GM18907 (cell line): ENCODE measurements around the gene ENGASE.
A peak's percentile ranks its signal among the peaks of the same experiment; 100 is the strongest.
"Not testable (repeated sequence)": the region's sequence is repeated elsewhere in the genome, so short reads cannot be mapped to it uniquely, and the experiment has no call there.

ENCODE experiments used
- ATAC-seq: cut with Tn5 transposase; IDR thresholded peaks from one replicate; pipeline ENCODE4 v1.9.1; 2021; ENCODE audit warnings: mild to moderate bottlenecking, moderate library complexity; ENCODE audit not compliant: unreplicated experiment

ENGASE gene, protein sequence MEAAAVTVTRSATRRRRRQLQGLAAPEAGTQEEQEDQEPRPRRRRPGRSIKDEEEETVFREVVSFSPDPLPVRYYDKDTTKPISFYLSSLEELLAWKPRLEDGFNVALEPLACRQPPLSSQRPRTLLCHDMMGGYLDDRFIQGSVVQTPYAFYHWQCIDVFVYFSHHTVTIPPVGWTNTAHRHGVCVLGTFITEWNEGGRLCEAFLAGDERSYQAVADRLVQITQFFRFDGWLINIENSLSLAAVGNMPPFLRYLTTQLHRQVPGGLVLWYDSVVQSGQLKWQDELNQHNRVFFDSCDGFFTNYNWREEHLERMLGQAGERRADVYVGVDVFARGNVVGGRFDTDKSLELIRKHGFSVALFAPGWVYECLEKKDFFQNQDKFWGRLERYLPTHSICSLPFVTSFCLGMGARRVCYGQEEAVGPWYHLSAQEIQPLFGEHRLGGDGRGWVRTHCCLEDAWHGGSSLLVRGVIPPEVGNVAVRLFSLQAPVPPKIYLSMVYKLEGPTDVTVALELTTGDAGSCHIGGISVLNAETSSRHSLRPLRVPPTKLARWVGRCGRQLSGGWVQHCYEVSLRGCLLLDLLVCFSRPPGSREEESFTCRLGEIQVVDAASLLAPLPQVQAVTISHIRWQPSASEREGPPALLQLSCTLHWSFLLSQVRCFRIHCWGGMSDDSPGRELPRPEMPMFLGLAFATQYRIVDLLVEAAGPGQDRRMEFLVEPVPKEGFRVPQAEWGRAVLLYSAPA

DNA sequence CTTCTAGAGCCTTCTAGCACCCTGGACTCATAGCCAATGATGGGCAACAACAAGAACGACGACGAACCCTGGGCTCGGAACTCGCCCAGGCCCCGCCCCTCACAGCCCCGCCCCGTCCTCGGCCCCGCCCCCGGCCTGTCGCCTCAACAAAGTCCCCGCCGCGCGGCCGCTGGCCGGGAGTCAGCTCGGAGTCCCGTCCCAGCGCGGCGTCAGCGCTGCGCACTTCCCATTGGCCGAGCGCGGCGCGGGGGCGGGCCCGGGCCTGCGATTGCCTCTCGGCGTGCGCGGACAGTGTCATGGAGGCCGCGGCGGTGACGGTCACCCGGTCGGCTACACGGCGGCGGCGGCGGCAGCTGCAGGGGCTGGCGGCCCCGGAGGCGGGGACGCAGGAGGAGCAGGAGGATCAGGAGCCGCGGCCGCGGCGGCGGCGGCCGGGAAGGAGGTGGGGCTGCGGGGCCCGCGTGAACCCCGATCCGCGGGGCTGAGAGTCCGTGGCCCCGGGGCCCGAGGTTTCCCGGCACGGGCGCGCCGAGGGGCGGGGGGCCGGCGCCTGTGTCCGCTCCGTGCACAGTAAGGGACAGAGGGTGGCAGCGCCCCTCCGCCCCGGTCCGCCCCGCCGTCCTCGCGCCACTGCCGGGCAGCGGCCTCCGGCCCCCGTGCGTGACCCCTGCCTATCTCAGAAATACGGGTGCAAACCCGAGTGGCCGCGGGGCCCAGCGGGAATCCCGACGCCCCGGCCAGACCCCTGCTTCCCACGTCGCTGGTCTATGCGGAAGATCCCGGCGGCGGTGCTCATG is at the start of gene ENGASE:
ENGASE (plus strand) TSS at position 176 of the 797 bp plus-strand sequence; CDS start at position 297, 121 bp downstream.
- ATAC-seq = peak; percentile 89

DNA sequence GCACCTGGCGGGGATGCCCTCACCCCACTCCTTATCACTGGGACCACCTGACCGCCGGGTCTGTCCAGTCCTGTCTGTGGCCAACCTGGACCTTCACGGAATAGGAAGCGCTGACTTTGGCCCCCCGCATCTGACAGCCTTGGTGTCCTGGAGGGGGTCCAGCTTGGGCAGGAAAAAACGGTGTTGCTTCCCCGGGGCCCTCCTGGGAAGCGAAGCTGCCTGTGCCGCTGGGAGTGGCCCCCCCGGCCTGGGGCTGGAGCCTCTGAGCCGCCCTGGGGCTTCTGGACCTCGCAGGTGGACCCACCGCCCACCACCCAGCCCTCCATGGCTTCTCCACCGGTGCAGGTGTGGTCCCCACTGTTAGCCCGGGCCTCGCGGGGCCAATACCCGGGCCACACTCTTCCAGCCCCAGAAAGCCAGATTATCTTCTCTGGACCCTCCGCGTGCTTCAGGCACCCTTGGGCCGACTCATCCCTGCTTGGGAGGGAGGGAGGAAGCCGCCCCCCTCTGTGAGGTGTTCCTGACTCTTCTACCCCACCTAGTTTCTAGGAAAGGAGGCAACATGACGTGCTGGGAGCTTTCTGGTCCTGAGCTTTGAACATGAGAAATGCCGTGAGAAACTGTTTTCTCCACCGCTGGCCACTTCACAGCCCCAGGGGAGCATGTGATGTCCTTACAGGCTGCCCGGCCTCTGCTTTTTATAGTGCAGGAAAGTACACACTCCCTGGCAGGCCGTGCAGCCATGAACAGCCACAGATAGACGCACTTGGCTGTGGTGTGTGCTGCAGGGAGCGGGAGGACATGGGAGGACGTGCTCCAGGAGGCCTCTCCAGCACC is 49.5 kb upstream of the ENGASE start:
- ATAC-seq = no peak

DNA sequence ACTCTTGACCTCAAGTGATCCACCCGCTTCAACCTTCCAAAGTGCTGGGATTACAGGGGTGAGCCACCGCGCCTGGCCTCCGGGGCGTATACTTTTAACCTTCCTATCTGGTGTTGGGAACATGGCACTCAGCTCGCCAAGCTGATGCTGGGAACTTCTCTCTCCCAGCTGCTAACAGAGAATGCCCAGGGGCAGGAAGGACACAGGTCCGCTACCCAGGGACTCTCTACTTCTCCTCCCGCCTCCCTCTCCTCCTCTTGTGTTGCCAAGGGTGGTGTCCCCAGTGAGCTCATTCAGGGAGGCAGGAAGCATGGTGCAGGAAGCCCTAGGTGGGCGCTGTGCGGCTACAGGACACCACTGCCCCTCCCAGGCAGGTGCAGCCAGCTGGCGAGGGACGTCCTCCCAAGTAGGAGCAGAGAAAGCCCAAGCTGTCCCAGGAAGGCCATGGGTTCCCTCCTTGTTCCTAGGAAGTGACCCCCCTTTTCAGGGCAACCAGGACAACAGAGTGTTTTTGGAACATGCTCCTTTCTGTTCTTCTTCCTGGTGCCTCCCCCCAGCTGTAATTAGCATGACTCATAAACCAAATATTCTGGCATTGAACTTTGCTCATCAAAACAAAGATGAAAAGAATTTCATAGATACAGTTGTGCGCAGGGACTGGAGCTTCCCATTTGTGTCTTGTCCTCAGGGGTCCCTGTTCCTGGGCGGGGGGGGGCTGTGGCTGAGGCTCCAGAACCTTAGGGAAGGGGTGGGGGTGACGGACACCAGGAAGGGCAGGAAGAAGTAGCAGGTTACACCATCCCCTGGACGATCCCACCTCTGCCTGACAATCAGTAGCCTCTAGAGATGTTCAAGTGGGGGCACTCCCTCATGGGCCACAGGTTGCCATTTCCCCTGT is 48.0 kb upstream of the ENGASE start:
- ATAC-seq = no peak

DNA sequence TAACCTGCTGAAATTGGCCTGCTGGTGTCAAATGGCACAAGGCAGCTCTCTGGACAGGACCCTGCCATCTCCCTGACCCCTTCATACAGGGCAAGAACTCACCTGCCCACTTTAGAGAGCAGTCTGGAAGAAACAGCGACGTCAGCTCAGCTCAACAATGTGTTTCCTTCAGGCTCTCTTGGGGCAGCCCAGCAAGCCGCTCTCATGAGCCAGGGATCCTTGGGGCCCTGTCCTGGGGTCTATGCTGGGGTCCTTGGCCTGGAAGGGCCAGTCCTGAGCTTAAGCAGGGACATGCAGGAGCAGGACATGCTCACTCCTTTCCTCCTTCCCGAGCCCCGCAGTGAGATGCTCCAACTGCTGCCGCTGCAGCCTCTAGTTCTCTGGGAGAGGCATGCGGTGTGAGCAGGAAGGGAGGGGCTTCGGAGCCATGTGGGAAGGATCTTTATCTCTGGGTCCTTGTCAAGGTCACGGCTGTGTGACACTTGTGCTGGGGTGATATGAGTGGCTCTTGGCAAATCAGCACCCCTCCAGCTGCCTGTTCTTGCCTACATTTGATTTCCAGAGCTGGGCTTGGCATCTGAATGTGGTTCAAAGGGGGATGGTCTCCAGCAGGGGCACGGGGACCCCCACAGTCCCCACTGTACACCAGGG is 47.2 kb upstream of the ENGASE start:
- ATAC-seq = no peak

DNA sequence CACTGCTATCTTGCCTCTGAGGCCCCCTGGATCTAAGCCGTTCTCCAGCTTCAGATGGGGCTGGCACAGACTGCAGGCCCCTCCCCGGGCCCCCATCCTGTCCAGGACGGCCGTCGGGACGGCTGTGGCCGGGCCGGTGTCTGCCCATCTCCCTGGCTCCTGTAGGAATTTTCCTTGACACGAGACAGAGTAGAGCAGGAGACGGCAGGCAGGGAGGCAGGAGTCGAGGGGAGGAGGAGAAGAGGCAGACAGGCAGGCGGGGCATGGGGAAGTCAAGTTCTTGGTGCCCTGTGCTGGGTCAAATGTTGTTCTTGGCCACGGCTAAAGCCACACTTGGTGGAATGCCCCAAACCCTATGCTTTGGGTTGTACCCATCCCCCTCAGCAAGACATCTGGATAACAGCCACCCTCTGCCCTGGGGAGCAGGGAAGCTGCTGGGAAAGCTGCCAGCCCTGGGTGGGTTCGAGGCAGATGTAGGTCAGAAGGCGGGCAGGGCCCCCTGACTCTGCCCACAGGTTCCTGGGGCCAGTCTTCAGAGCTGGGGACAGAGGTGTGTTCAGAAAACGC is 46.6 kb upstream of the ENGASE start:
- no peak for ATAC-seq

DNA sequence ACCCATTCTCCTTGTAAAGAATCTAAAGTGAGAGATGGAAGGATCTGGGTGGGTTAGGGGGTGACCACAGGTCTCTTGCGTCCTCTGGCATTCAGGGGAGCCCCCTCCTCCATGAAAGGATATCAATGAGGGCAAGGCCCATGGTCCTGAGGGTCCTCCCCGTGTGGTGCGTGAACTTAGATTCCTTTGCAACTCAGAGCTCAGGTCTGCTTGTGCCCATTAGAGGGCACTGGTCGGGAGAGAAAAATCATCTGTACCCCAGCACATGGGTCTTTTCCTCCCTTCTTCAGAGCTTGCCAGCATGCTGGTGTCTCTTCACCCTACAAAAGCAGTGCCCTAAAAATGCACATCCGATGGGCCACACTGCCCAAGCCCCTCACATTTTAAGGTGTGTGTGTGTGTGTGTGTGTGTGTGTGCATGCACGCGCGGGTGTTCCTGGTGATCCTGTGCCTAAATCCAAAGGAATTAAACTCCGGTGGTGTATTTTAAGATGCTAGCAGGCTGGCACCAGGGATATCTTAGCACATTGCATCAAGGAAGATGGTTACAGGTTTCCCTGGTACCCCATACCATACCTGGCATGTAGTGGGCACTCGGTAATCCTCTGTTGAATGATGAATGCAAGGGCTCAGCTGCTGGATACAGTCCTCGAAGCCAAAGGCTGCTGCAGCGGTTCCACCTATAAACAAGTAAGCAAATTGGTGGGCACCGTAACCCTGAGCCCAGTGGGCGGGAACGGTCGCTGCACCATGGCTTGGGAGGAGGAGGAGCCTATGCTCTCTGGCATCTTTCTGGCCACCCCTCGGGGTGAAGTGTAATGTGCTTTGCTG is 45.9 kb upstream of the ENGASE start:
- ATAC-seq = no peak

DNA sequence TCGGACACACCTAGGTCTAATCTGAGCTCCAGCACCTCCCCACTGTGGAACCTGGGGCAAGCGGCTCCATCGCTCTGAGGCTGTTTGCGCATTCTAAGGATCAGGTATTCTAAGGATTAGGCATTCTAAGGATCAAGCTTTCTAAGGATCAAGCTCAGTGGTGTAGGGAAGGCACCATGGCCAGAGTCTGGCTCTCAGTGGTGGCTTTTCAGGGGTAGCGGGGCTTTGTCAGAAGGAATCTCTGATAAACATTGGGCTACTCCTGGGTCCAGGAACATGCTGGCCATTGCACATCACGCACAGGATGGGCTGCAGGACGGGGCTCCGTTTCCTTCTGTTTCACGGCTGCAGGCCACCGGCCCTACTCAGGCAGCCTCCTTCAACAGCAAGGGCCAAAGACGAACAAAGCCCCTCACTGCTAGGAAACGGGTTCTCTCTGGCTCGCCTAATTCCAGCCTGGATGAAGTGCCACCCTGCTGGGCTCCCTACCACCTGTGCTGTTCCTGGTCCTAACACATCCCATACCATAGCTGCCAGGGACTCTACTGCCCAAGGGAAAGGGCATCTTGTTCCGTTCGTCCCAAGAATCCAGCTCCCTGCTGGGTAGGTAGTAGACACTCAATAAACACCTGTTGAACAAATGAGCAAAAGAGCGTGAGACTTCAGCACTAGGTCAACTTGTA is 45.2 kb upstream of the ENGASE start:
- no peak for ATAC-seq

DNA sequence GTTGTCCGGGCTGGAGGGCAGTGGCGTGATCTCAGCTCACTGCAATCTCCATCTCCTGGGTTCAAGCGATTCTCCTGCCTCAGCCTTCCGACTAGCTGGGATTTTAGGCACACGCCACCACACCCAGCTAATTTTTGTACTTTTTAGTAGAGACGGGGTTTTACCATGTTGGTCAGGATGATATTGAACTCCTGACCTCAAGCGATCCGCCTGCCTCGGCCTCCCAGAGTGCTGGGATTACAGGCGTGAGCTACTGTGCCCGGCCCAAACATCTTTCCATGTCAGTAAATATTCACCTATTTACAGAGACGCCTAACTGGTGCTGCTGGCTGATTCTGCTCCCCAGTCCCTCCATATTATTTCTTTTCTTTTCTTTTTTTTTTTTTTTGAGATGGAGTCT is 44.0 kb upstream of the ENGASE start:
- not testable (repeated sequence) for ATAC-seq

DNA sequence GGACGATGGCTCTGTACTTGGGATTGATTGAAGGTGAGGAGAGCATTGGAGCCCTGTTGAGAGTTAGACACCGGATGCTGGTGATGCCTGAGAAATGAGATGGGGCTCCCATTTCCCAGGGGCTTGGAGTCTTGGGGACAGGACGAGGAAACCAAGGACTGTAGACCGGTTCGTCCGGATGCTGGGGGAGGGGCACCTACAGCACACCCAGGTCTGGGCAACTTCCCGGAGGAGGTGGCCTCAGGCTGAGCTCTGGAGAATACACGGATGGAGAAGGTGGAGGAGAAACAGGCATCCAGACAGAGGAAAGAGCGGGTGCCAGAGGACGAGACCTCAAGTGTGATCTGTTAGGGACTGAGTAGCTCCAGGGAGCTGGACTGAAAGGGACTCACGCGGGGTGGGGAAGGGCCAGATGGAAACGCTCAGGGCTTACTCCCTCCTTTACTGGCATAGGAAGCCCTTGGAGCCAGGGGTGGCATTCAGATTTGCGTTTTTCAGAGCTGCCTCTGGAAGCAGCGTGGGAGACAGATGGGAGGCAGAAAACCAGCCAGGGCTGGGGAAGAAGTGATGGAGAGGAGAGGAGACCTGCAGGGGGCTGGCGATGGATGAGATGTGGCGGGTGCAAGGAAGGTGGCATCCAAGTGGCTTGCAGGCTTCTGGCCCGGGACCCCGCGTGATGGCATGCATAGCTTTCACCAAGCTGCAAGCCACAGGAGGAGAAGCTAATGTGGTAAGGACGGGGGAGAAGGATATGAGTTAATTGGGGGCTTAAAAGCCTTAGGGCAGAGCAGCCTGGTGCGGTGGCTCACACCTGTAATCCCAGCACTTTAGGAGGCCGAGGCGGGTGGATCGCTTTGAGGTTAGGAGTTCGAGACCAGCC is 42.4 kb upstream of the ENGASE start:
- ATAC-seq = no peak

DNA sequence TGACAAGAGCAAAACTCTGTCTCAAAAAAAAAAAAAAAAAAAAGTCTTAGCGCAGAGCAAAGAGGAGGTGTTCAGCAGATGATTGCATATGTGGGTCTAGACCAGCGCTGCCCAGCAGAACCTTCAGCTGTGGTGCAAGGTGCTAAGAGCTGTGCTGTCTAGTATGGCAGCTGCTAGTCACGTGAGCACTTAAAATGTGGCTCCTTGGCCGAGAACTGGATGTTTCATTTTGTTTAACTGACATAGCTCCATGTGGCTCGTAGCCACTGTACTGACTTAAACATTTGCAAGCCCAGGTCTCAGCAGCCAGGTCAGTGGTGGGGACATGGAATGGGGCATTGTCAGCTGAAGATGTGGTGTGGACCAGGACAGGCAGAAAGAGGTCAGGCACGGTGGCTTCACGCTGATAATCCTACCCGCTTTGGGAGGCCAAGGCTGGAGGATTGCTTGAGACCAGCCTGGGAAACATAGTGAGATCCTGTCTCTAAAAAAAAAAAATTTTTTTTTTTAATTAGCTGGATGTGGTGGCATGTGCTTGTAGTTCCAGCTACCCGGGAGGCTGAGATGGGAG is 41.5 kb upstream of the ENGASE start:
- no peak for ATAC-seq

DNA sequence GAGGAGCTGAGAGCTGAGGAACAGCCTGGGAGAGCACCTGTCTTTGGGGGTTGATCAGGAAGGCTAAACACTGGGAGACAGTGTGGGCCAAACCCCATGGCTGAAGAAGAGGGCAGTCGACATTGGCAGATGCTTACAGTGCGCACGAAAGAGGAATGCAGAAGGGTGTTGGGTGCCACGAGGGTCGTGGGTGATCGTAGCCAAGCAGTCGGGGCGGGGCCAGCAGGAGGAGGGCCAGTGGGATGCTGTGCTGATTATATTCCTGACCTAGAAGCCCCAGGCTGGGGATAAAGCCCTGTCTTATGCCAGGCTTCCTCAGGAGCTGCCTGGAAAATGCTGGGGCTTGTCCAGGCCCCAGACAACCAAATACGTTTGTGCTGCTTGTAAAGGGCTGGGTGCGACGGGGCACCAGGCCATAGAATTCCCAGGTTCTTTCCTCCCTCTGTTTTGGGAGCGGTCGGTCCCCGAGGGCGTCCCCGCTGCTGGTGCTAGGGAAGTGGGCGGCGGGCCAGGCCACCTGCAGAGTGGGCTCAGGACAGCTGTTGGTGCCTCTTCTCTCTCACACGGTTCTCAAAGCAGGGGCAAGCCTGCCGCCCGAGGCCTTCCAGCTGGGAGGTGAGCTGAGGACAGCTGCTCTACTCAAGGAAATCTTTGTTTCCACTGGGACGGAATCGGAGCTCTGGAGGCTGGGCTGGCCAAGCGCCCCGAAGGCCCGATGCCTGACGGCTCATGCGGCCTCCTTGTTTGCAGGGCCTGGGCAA is 40.7 kb upstream of the ENGASE start:
- ATAC-seq = no peak

DNA sequence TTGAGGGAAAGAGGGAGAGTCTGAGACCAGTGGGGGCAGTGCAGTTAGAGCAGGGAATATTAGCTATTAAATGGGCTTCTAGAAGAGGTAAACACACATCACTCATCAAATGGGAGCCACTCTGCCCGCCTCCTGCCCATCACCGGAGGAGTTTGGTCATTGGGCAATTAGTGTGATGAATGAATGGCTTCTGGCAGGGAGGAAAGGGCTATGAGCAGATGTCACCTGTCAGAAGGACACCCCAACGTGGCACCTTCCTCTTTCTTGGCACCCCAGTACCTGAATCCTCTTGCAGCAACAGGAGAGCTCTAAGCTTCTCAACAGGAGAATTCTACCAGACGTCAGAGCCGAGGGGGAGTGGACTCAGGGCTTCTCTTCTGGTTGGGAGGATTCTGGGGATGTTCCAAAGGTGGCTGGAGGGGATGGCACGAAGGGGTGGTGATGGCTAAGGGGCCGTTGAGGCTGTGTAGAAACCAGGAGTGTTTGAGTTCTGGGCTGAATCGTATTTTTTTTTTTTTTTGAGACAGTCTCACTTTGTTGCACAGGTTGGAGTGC is 39.6 kb upstream of the ENGASE start:
- ATAC-seq = no peak

DNA sequence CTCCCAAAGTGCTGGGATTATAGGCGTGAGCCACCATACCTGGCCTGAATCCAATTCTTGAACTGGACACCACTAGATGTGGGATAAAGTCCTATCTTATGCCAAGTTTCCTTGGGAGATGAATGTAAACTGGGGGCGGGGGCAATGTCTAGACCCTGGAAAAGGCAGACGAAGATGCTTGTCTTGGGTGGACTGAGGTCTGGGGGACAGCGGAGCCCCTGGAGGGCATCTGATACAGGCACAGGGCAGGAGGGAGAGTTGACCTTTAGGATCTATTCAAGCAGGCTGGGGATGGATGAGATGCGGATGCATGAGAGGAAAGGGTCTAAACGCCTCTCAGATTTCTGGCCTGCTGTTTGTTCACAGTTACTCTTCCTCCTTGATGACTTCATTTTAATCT is 38.9 kb upstream of the ENGASE start:
- ATAC-seq = no peak

DNA sequence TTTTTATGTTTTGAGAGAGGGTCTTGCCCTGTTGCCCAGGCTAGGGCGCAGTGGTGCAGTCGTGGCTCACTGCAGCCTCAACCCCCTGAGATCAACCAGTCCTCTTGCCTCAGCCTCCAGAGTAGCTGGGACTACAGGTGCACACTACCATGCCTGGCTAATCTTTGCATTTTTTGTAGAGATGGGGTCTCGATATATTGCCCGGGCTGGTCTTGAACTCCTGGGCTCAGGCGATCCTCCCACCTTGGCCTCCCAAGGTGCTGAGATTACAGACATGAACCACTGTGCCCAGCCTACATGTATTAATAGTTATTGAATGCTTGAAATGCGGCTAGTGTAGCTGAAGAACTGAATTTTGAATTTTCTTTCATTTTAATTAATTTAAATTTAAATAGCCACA is 38.4 kb upstream of the ENGASE start:
- ATAC-seq = no peak

DNA sequence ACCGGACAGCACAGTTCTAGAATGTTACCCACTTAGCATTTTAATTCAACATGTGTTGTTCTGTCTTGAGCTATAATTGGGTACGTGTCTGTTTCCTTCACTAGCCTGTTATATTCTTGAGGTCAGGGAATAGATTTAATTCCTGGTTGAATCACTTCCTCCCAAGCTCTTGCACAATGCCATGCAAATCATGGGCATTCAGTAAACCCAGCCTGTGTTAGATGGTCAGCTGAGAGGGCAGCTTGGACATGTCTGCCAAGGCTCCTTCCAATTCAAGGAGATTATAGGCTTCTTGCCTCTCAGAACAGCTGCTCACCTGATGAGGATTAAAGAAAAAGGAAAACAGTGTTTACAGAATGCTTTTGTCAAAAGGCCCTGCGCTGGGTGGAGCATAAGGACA is 38.0 kb upstream of the ENGASE start:
- no peak for ATAC-seq
